ENCODE results near the gene CD37.
A peak's percentile ranks its signal among the peaks of the same experiment; 100 is the strongest.
"Not testable (repeated sequence)": the region's sequence is repeated elsewhere in the genome, so short reads cannot be mapped to it uniquely, and the experiment has no call there.

Gene CD37

DNA sequence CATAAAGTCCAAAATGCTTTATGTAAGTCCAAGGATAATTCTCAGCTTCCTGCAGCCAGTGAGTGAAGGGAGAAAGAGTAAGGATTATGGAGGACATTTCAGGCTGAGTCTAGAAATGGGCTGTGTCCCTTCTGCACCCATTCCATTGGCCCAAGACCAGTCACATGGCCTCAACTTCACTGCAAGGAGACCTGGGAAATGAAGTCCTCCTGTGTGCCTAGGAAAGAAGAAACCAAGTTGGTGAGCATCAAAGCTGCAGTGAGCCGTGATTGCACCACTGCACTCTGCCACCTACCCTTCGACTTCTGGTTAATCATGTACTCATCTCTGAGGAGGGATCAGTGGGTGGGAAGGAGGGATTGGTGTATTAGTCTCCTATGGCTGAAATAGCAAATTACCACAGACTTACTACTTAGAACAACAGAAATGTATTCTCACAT, 3.6 kb upstream of the CD37 start:
- Histone ChIP-seq H3K4me3 (ENCODE audit: low read length) (peak overlapping the region; percentile 53), H3K36me3 (replicated peaks; ENCODE audit: low read depth, low read length) (peaks cover 20% of the 10 kb centered on the region), H3K9me3 (ENCODE audit: insufficient read depth, low read length) (peaks cover 5% of the 10 kb centered on the region; the same call in 1 of the 2 replicates), H3K4me2 (ENCODE audit: low read length) (peak overlapping the region; percentile 100), H4K20me1 (ENCODE audit: insufficient read depth, low read length) (no peaks in the 10 kb centered on the region), H3K27me3 (ENCODE audit: low read depth, low read length) (no peaks in the 10 kb centered on the region), H2AFZ (ENCODE audit: low read depth, low read length) (no peak overlapping the region), H3K79me2 (ENCODE audit: low read length) (peaks cover 55% of the 10 kb centered on the region), H3K27ac (ENCODE audit: low read length) (peak overlapping the region; percentile 99), H3K9ac (ENCODE audit: low read length) (peak overlapping the region; percentile 97), H3K4me1 (ENCODE audit: low read length) (peaks cover 89% of the 10 kb centered on the region)
- TF ChIP-seq CTCF (IDR thresholded peaks at IDR 0.05; ENCODE audit: low read depth, low read length) (0 out of 2 replicates have a peak, but pooled peaks have one; percentile 3), EZH2phosphoT487 (IDR thresholded peaks at IDR 0.05; ENCODE audit: low read depth) (no peak)

- Histone ChIP-seq H3K27ac (ENCODE audit: low read length) (peak overlapping the region; percentile 99), H3K4me2 (ENCODE audit: low read length) (peak overlapping the region; percentile 100), H3K36me3 (replicated peaks; ENCODE audit: low read depth, low read length) (peaks cover 25% of the 10 kb centered on the region), H3K4me1 (ENCODE audit: low read length) (peaks cover 89% of the 10 kb centered on the region), H3K9ac (ENCODE audit: low read length) (peak overlapping the region; percentile 97), H3K4me3 (ENCODE audit: low read length) (peak overlapping the region; percentile 69), H3K79me2 (ENCODE audit: low read length) (peaks cover 67% of the 10 kb centered on the region)
- not testable (repeated sequence) for H3K9me3 ChIP-seq (ENCODE audit: insufficient read depth, low read length); H4K20me1 ChIP-seq (ENCODE audit: insufficient read depth, low read length); H3K27me3 ChIP-seq (ENCODE audit: low read depth, low read length); H2AFZ ChIP-seq (ENCODE audit: low read depth, low read length)
These were observed 2.4 kb upstream of the CD37 start for GRCh38 chr19:49332691-49333417.

DNA sequence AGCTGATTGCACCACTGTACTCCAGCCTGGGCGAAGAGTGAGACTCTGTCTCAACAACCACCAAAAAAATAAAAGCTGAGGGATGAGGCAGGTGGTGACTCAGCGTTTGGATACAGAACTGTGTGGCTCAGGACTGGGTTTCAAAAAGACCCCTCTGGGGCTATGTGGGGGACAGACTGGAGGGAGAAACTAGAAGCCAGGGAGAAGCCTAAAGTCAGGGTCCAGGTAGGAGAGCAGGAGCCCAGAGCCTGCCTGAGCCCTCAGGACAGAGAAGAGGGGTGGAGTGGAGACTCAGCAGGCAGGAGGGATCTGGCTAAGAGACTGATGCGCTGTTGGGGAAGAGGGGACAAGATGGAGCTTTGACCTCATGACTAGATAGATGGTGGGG, 1.8 kb upstream of the CD37 start:
- no peak overlapping the region for H2AFZ ChIP-seq (ENCODE audit: low read depth, low read length)
- H3K4me2 ChIP-seq (ENCODE audit: low read length): peak overlapping the region; percentile 100
- H4K20me1 ChIP-seq (ENCODE audit: insufficient read depth, low read length): peaks cover 12% of the 10 kb centered on the region
- H3K9me3 ChIP-seq (ENCODE audit: insufficient read depth, low read length): no peaks in the 10 kb centered on the region
- peaks cover 89% of the 10 kb centered on the region for H3K4me1 ChIP-seq (ENCODE audit: low read length)
- TF ChIP-seq EZH2phosphoT487 (IDR thresholded peaks at IDR 0.05; ENCODE audit: low read depth) (no peak), CTCF (IDR thresholded peaks at IDR 0.05; ENCODE audit: low read depth, low read length) (no peak)
- H3K36me3 ChIP-seq (replicated peaks; ENCODE audit: low read depth, low read length): peaks cover 31% of the 10 kb centered on the region
- H3K4me3 ChIP-seq (ENCODE audit: low read length): peak overlapping the region; percentile 69
- H3K9ac ChIP-seq (ENCODE audit: low read length): peak overlapping the region; percentile 97
- peak overlapping the region; percentile 99 for H3K27ac ChIP-seq (ENCODE audit: low read length)
- H3K79me2 ChIP-seq (ENCODE audit: low read length): peaks cover 72% of the 10 kb centered on the region
- H3K27me3 ChIP-seq (ENCODE audit: low read depth, low read length): no peaks in the 10 kb centered on the region

GRCh38 chr19:49333811-49334288, 1.4 kb upstream of the CD37 start:
- peak overlapping the region; percentile 100 for H3K4me2 ChIP-seq (ENCODE audit: low read length)
- peaks cover 16% of the 10 kb centered on the region for H4K20me1 ChIP-seq (ENCODE audit: insufficient read depth, low read length)
- peak overlapping the region; percentile 90 for H3K4me3 ChIP-seq (ENCODE audit: low read length)
- TF ChIP-seq EZH2phosphoT487 (IDR thresholded peaks at IDR 0.05; ENCODE audit: low read depth) (no peak), CTCF (IDR thresholded peaks at IDR 0.05; ENCODE audit: low read depth, low read length) (no peak)
- H3K79me2 ChIP-seq (ENCODE audit: low read length): peaks cover 71% of the 10 kb centered on the region
- H3K4me1 ChIP-seq (ENCODE audit: low read length): peaks cover 89% of the 10 kb centered on the region
- peak overlapping the region; percentile 99 for H3K9ac ChIP-seq (ENCODE audit: low read length)
- H3K27me3 ChIP-seq (ENCODE audit: low read depth, low read length): no peaks in the 10 kb centered on the region
- peaks cover 35% of the 10 kb centered on the region for H3K36me3 ChIP-seq (replicated peaks; ENCODE audit: low read depth, low read length)
- no peaks in the 10 kb centered on the region for H3K9me3 ChIP-seq (ENCODE audit: insufficient read depth, low read length)
- H3K27ac ChIP-seq (ENCODE audit: low read length): peak overlapping the region; percentile 99
- no peak overlapping the region for H2AFZ ChIP-seq (ENCODE audit: low read depth, low read length)

Data from OCI-LY3 (cell line).